Prostate gland (tissue), 2 donors: ENCODE data around the gene ARL5C. TPM values are rescaled to one million over a fixed set of nuclear protein-coding genes. Genes with fewer than 3 reads are reported as not detected.

ENCODE experiments used
- DNase-seq: peaks from one replicate; pipeline ENCODE4 v3.0.0-alpha.2; 2019; ENCODE audit warnings: low spot score
- H3K27ac ChIP-seq, 2 donors: fragments of 200-600 bp; sonication (generic); 2 replicates each; pipeline ENCODE4 v1.5.1; 2017 to 2019
- H3K27me3 ChIP-seq: fragments of 200-600 bp; sonication (generic); replicated peaks from 2 replicates; pipeline ENCODE4 v1.5.1; 2019; ENCODE audit not compliant: insufficient read depth
- H3K36me3 ChIP-seq, 2 donors: fragments of 200-600 bp; sonication (generic); 1 replicate in 1 of 2; 2 replicates in 1 of 2; pipeline versions ENCODE4 v1.5.1 to v1.8.1; 2017 to 2019
- H3K4me1 ChIP-seq: fragments of 200-600 bp; sonication (generic); replicated peaks from 2 replicates; pipeline ENCODE4 v1.5.1; 2019
- H3K4me3 ChIP-seq, 2 donors: fragments of 200-600 bp; sonication (generic); 2 replicates each; pipeline ENCODE4 v1.5.1; 2017 to 2019
- H3K9me3 ChIP-seq: fragments of 200-600 bp; sonication (generic); 2 replicates; pipeline ENCODE4 v1.5.1; 2017
- POLR2A ChIP-seq: fragments of 450-650 bp; IDR thresholded peaks from one replicate; pipeline ENCODE4 v1.6.1; 2016; ENCODE audit warnings: antibody characterized with exemption, mild to moderate bottlenecking
- POLR2AphosphoS5 ChIP-seq: sonication (generic); formaldehyde crosslinking; IDR thresholded peaks from one replicate; pipeline ENCODE4 v1.6.1; 2017; ENCODE audit warnings: antibody characterized with exemption
- WGBS: methylation state at CpG from one replicate; pipeline ENCODE4 v1.1.5; 2018; 5-methylcytosine and 5-hydroxymethylcytosine counted together
- intact Hi-C: fragments of 100-400 bp; cut with DNase I; formaldehyde crosslinking; loops from one replicate; pipeline ENCODE4 v1.14.2; 2022
- total RNA-seq, 2 donors: library from RNA; depleted of rRNA; stranded (reverse); fragments of >200 nt; gene quantifications; one replicate each; pipeline ENCODE4 v1.1.0, GENCODE V29; 2016
- TF ChIP-seq, protein P1 (sequence below), 4 experiments: fragments of 200-600 bp in 2 of 4; fragments of 450-650 bp in 2 of 4; sonication (generic) in 2 of 4; IDR thresholded peaks; 1 replicate in 3 of 4; 2 replicates in 1 of 4; pipeline ENCODE4 v1.5.1; 2016 to 2019; ENCODE audit warnings: antibody characterized with exemption in 4 of 4, mild to moderate bottlenecking in 2 of 4, moderate library complexity in 2 of 4

Gene ARL5C
- total RNA-seq, 2 donors from 2014 or later = not detected

DNA sequence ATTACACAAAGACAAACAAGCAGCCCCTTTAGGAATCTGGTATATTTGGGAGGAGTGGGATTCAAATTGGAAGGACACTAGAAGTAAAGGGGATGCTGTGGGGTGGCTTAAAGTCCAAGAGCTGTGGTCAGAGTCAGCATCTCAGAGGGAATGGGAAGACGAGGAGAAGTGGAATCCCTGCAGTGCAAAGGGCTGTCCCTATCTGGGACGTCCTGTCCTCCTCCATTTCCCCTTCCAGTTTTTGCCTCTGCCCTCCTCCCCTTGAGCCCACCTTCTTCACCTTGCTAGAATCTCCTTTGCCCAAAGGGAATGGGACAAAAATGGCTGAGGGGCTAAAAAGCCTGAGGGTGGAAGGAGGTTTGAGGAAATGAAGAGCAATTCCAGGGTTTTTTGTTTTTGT lies 10.3 kb downstream of the ARL5C start:
- WGBS = 37% methylated on average over 2 of the region's 2 CpGs
- Histone ChIP-seq H3K4me1 (no peaks in the 10 kb centered on the region), H3K27ac (no peak overlapping the region), H3K4me3 (no peak overlapping the region), H3K9me3 (no peaks in the 10 kb centered on the region), H3K36me3 (no peaks in the 10 kb centered on the region), H3K27me3 (no peaks in the 10 kb centered on the region)
- intact Hi-C loops = loop anchor here (2.0 to 10.0 kb wide), 2 partner anchors 41 to 411 kb away; partner anchors contain the start of genes CACNB1 and PCGF2
- DNase-seq = no peak
- TF ChIP-seq POLR2AphosphoS5 (no peak), POLR2A (no peak)
- TF ChIP-seq, protein P1, sequence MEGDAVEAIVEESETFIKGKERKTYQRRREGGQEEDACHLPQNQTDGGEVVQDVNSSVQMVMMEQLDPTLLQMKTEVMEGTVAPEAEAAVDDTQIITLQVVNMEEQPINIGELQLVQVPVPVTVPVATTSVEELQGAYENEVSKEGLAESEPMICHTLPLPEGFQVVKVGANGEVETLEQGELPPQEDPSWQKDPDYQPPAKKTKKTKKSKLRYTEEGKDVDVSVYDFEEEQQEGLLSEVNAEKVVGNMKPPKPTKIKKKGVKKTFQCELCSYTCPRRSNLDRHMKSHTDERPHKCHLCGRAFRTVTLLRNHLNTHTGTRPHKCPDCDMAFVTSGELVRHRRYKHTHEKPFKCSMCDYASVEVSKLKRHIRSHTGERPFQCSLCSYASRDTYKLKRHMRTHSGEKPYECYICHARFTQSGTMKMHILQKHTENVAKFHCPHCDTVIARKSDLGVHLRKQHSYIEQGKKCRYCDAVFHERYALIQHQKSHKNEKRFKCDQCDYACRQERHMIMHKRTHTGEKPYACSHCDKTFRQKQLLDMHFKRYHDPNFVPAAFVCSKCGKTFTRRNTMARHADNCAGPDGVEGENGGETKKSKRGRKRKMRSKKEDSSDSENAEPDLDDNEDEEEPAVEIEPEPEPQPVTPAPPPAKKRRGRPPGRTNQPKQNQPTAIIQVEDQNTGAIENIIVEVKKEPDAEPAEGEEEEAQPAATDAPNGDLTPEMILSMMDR (IDR thresholded peaks at IDR 0.05) = no peak

DNA sequence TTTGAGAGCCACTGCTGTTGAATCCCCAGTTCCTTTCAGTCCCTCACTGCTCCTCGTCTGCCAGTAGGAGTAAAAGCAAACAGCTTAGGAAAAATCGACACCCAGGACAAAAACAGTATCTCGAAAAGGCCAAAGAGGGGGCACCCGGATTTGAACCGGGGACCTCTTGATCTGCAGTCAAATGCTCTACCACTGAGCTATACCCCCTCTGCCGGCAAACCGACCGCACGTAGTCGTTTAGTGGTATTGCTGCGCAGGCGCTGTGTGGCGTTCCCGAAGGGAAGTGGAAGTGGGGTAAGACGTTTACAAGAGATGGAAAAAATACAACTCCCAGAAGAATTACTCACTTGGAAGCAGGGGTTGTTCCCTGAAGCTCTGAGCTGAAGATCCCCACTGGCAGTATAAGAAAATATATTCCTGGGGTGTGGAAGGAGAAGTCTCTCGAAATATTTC lies 12.3 kb downstream of the ARL5C start:
- no peaks in the 10 kb centered on the region for H3K4me1 ChIP-seq
- peak; percentile 91 for DNase-seq
- no peaks in the 10 kb centered on the region for H3K36me3 ChIP-seq
- H3K27me3 ChIP-seq = no peaks in the 10 kb centered on the region
- H3K9me3 ChIP-seq = no peaks in the 10 kb centered on the region
- no peak for TF ChIP-seq POLR2A
- TF ChIP-seq, protein P1 (IDR thresholded peaks at IDR 0.05) = peak in 3 of 4 experiments; percentile 30 to 59 (median 41)
- peak; percentile 90 for TF ChIP-seq POLR2AphosphoS5
- intact Hi-C loops = loop anchor here (2.0 to 10.0 kb wide), 5 partner anchors 43 to 409 kb away; partner anchors contain the start of genes CACNB1 and PCGF2
- WGBS = 0% methylated on average over 16 of the region's 16 CpGs
- peak overlapping the region; percentile 50 to 62 for H3K4me3 ChIP-seq
- peak overlapping the region; percentile 90 to 93 for H3K27ac ChIP-seq

DNA sequence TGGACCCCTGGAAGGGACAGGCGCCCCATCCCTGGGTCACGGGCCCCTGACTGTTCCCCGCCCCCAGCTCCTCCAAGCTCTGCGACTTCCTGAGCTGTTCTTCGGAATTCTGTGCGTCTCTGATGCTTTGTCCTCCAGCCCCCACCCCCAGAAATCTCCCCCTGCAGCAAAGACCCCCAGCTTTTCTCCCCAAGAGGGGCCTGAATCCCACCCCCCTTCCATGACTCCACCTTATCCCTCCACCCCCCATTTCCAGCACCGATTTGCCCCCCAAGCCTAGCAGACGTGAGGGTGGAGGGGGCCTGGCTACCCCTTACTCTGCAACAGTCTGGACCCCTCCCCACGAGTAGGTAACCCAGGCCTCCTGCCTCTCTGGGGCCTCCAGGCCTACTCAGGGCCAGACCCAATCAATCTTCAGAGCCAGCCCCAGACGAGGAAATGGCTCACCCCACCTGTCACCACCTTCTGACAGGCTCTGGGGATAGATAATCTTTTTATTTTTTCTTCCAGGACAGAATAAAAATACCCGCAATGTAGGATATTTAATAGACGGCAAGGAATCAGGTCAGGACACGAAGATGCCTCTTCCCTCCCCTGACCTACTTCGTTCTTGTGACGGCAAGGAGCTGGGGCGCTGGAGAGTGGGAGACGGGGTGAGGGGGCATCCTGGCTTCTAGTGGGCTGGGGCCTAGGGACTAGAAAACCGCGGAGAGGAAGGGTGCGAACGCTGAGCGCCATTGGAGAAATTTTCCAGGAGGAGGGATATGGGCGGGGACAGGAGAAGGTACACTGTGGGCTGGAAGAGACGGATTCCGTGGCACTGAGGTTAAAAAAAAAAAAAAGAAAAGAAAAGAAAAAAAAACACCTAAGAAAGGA lies 13.8 kb downstream of the ARL5C start:
- Histone ChIP-seq H3K9me3 (no peaks in the 10 kb centered on the region), H3K27me3 (no peaks in the 10 kb centered on the region), H3K4me3 (peak overlapping the region; percentile 50 to 62), H3K27ac (peak overlapping the region; percentile 90 to 93), H3K36me3 (no peaks in the 10 kb centered on the region), H3K4me1 (no peaks in the 10 kb centered on the region)
- no peak for DNase-seq
- WGBS = 7% methylated on average over 25 of the region's 25 CpGs
- TF ChIP-seq POLR2A (no peak), POLR2AphosphoS5 (no peak)
- TF ChIP-seq, protein P1 (IDR thresholded peaks at IDR 0.05) = no peak
- intact Hi-C loops = loop anchor here (5.0 to 10.0 kb wide), 4 partner anchors 85 to 407 kb away; partner anchors contain the start of gene PCGF2

DNA sequence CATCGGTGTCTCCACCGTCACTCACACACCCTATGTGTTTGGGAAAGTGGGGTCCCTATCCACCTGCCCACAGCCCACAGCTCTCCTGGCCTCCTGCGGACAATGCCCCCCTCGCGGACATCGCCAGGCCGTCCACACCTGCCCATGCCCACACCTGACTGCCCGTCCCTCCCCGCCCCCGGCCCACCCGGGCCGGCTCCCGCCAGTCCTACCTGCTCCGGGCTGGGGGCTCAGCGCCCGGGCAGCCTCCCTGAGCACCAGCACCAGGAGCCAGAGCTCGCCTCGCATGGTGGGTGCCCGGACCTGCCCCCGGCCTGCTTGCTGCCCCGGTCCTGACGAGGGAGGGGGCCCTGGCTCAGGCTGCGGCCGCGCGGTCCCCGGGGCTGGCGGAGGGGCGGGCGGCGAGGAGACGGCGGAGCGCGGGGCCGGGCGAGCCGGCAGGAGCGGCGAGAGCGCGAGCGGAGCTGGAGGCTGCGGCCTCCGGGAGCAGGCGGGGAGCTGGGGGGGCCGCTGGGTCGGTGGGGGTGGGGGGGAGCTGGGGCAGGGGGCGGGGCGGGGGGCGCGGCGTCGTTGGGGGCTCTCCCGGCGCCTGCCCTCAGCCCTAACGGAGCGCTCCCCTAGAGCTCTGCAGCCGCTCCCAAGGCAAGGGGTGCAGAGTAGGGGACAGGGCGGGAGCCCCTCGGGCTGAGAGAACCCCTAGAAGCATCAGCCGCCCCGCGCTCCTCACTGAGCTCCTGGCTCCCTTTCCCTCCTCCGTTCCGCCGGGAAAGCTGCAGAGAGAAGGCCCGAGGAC lies 14.6 kb downstream of the ARL5C start, which contains the start of gene PLXDC1:
PLXDC1 (minus strand) TSS at position 488 of the 793 bp plus-strand sequence; CDS start at position 288, 200 bp downstream.
- WGBS = 2% methylated on average over 42 of the region's 68 CpGs

More for the DNA sequence above, 14.6 kb downstream of the ARL5C start, which contains the start of gene PLXDC1:
- H3K27ac ChIP-seq = peak within 1 kb of the TSS; percentile 90 to 93
- H3K9me3 ChIP-seq = no peaks in the 10 kb centered on the region
- no peaks in the 10 kb centered on the region for H3K36me3 ChIP-seq
- TF ChIP-seq, protein P1 (IDR thresholded peaks at IDR 0.05) = no peak
- TF ChIP-seq POLR2AphosphoS5 (no peak), POLR2A (no peak)
- intact Hi-C loops = loop anchor here (5.0 to 10.0 kb wide), 4 partner anchors 84 to 407 kb away; partner anchors contain the start of gene PCGF2
- no peak for DNase-seq
- peak within 1 kb of the TSS; percentile 50 to 62 for H3K4me3 ChIP-seq
- no peaks in the 10 kb centered on the region for H3K27me3 ChIP-seq
- no peaks in the 10 kb centered on the region for H3K4me1 ChIP-seq
